HG03432 (cell line): ENCODE results near the gene UROS.

Experiments
- ATAC-seq: cut with Tn5 transposase; IDR thresholded peaks from one replicate; pipeline ENCODE4 v1.9.1; 2021; ENCODE audit warnings: mild to moderate bottlenecking, moderate library complexity; ENCODE audit not compliant: unreplicated experiment

Gene UROS

GRCh38 chr10:125769175-125769574 lies 53.9 kb downstream of the UROS start:
- no peak for ATAC-seq

GRCh38 chr10:125768219-125768855 lies 54.7 kb downstream of the UROS start:
- ATAC-seq, result no peak

GRCh38 chr10:125766511-125766910 lies 56.5 kb downstream of the UROS start:
- no peak for ATAC-seq

GRCh38 chr10:125765835-125766234 lies 57.2 kb downstream of the UROS start:
- no peak for ATAC-seq

- ATAC-seq, result no peak
Observed at GRCh38 chr10:125762692-125763648, 60.1 kb downstream of the UROS start.

- no peak for ATAC-seq
Observed at GRCh38 chr10:125761961-125762360, 61.1 kb downstream of the UROS start.

- ATAC-seq, result no peak
Observed at GRCh38 chr10:125757742-125758141, 65.3 kb downstream of the UROS start.

- no peak for ATAC-seq
Observed at GRCh38 chr10:125756853-125757487, 66.1 kb downstream of the UROS start.

- no peak for ATAC-seq
Observed at GRCh38 chr10:125756196-125756595, 66.9 kb downstream of the UROS start.

GRCh38 chr10:125747417-125747816 lies 75.6 kb downstream of the UROS start:
- no peak for ATAC-seq

GRCh38 chr10:125744909-125745308 lies 78.1 kb downstream of the UROS start:
- ATAC-seq, result no peak

GRCh38 chr10:125742465-125742864 lies 80.6 kb downstream of the UROS start:
- no peak for ATAC-seq

- no peak for ATAC-seq
Observed at GRCh38 chr10:125739994-125740679, 82.9 kb downstream of the UROS start.
